ENCODE data around the gene ALDOA. TPM values are rescaled to one million over a fixed set of nuclear protein-coding genes. Genes with fewer than 3 reads are reported as not detected.

The ALDOA gene
- total RNA-seq, 4 donors from 2014 or later = 752 to 2,025 (median 1,174) TPM

GRCh38 chr16:30041841-30042240 is 23.7 kb upstream of the ALDOA start:
- intact Hi-C loops (cut with DNase I) = no loop called here
- Histone ChIP-seq H3K36me3 (no peaks in the 10 kb centered on the region), H3K4me3 (replicated peaks in 1 of 3) (no peak overlapping the region), H3K9me3 (no peaks in the 10 kb centered on the region), H3K4me1 (no peaks in the 10 kb centered on the region), H3K27me3 (no peaks in the 10 kb centered on the region), H3K27ac (no peak overlapping the region)
- peak in 4 of 6 experiments; percentile 19 to 44 (median 38) for TF ChIP-seq CTCF (IDR thresholded peaks at IDR 0.05)
- TF ChIP-seq POLR2A (IDR thresholded peaks at IDR 0.05) = no peak
- no peak for DNase-seq
- 33 to 39% methylated on average over 5 of the region's 5 CpGs for WGBS, 2 donors

- H3K27ac ChIP-seq = no peak overlapping the region
- TF ChIP-seq CTCF (IDR thresholded peaks at IDR 0.05) (no peak), POLR2A (IDR thresholded peaks at IDR 0.05) (no peak)
- no peaks in the 10 kb centered on the region for H3K36me3 ChIP-seq
- WGBS, 2 donors = 60 to 66% methylated on average over 8 of the region's 8 CpGs
- intact Hi-C loops (cut with DNase I) = no loop called here
- no peaks in the 10 kb centered on the region for H3K27me3 ChIP-seq
- H3K4me3 ChIP-seq (replicated peaks in 1 of 3) = no peak overlapping the region
- H3K9me3 ChIP-seq = no peaks in the 10 kb centered on the region
- no peak for DNase-seq
- H3K4me1 ChIP-seq = no peaks in the 10 kb centered on the region
Measured at GRCh38 chr16:30046178-30046577, 19.4 kb upstream of the ALDOA start.

- WGBS, 2 donors = 82 to 93% methylated on average over 1 of the region's 1 CpG
Measured at GRCh38 chr16:30046588-30046987, 19.0 kb upstream of the ALDOA start.

GRCh38 chr16:30049871-30050270 is 15.7 kb upstream of the ALDOA start:
- no peak for DNase-seq
- intact Hi-C loops (cut with DNase I) = no loop called here
- no peak for TF ChIP-seq CTCF (IDR thresholded peaks at IDR 0.05)
- TF ChIP-seq POLR2A (IDR thresholded peaks at IDR 0.05) = no peak

More at GRCh38 chr16:30046588-30046987, 19.0 kb upstream of the ALDOA start:
- intact Hi-C loops (cut with DNase I) = no loop called here
- H3K4me1 ChIP-seq = no peaks in the 10 kb centered on the region
- no peak overlapping the region for H3K27ac ChIP-seq
- no peak for DNase-seq
- TF ChIP-seq POLR2A (IDR thresholded peaks at IDR 0.05) = no peak
- TF ChIP-seq CTCF (IDR thresholded peaks at IDR 0.05) = no peak
- H3K4me3 ChIP-seq (replicated peaks in 1 of 3) = no peak overlapping the region
- H3K36me3 ChIP-seq = no peaks in the 10 kb centered on the region
- no peaks in the 10 kb centered on the region for H3K9me3 ChIP-seq
- H3K27me3 ChIP-seq = no peaks in the 10 kb centered on the region

GRCh38 chr16:30051518-30051917 is 14.0 kb upstream of the ALDOA start:
- Histone ChIP-seq H3K27ac (no peak overlapping the region), H3K27me3 (no peaks in the 10 kb centered on the region), H3K4me3 (replicated peaks in 1 of 3) (no peak overlapping the region), H3K36me3 (no peaks in the 10 kb centered on the region), H3K4me1 (peaks cover 15 to 23% of the 10 kb centered on the region in 2 donors), H3K9me3 (no peaks in the 10 kb centered on the region)
- no peak for DNase-seq
- WGBS, 2 donors = 80 to 81% methylated on average over 3 of the region's 3 CpGs
- TF ChIP-seq CTCF (IDR thresholded peaks at IDR 0.05) (no peak), POLR2A (IDR thresholded peaks at IDR 0.05) (no peak)
- intact Hi-C loops (cut with DNase I) = no loop called here

More at GRCh38 chr16:30049871-30050270, 15.7 kb upstream of the ALDOA start:
- Histone ChIP-seq H3K27me3 (no peaks in the 10 kb centered on the region), H3K36me3 (no peaks in the 10 kb centered on the region), H3K4me3 (replicated peaks in 1 of 3) (no peak overlapping the region), H3K4me1 (peaks cover 11 to 15% of the 10 kb centered on the region in 2 donors), H3K9me3 (no peaks in the 10 kb centered on the region), H3K27ac (no peak overlapping the region)
- 86 to 89% methylated on average over 8 of the region's 8 CpGs for WGBS, 2 donors

Measured in thyroid gland (tissue), 4 donors.